Muscle of leg (tissue), 11 donors: Measurements from ENCODE around the gene CUEDC1. TPM values are rescaled to one million over a fixed set of nuclear protein-coding genes. Genes with fewer than 3 reads are reported as not detected.

Experiments
- DNase-seq: peaks from one replicate; pipeline ENCODE4 v3.0.0; 2013
- H3K27ac ChIP-seq: one replicate; pipeline ENCODE4 v1.5.1; 2013; ENCODE audit warnings: mild to moderate bottlenecking, low read length, control low read depth
- H3K27me3 ChIP-seq: one replicate; pipeline ENCODE4 v1.6.1; 2013; ENCODE audit warnings: low read length; ENCODE audit not compliant: control insufficient read depth, insufficient read depth
- H3K36me3 ChIP-seq: one replicate; pipeline ENCODE4 v1.6.1; 2013; ENCODE audit warnings: low read length; ENCODE audit not compliant: control insufficient read depth, insufficient read depth
- H3K4me1 ChIP-seq: one replicate; pipeline ENCODE4 v1.6.1; 2013; ENCODE audit warnings: low read length; ENCODE audit not compliant: control insufficient read depth, insufficient read depth
- H3K4me3 ChIP-seq: one replicate; pipeline ENCODE4 v1.5.1; 2013; ENCODE audit warnings: low read length, control low read depth
- H3K9me3 ChIP-seq: replicated peaks from 2 replicates; pipeline ENCODE4 v1.6.1; 2013; ENCODE audit warnings: low read depth, low read length; ENCODE audit not compliant: control insufficient read depth
- WGBS: methylation state at CpG from one replicate; pipeline ENCODE4 v1.1.5; 2013; ENCODE audit warnings: missing lambda C conversion rate; ENCODE audit not compliant: insufficient coverage; 5-methylcytosine and 5-hydroxymethylcytosine counted together
- polyA plus RNA-seq, 8 donors: library from polyadenylated mRNA; unstranded; fragments of 120-200 nt; gene quantifications; one replicate each; pipeline versions ENCODE4 v1.2.1 to v1.2.3, GENCODE V29; 2013; ENCODE audit warnings: inconsistent platforms in 1 of 8, low replicate concordance in 1 of 8; ENCODE audit not compliant: insufficient read length in 8 of 8, insufficient read depth in 1 of 8
- total RNA-seq: library from RNA; stranded (reverse); fragments of 120-200 nt; gene quantifications from one replicate; pipeline ENCODE4 v1.2.4, GENCODE V29; 2013

CUEDC1 gene
- total and polyA plus RNA-seq, 9 donors: 13.2 to 59.3 (median 51.8) TPM

DNA sequence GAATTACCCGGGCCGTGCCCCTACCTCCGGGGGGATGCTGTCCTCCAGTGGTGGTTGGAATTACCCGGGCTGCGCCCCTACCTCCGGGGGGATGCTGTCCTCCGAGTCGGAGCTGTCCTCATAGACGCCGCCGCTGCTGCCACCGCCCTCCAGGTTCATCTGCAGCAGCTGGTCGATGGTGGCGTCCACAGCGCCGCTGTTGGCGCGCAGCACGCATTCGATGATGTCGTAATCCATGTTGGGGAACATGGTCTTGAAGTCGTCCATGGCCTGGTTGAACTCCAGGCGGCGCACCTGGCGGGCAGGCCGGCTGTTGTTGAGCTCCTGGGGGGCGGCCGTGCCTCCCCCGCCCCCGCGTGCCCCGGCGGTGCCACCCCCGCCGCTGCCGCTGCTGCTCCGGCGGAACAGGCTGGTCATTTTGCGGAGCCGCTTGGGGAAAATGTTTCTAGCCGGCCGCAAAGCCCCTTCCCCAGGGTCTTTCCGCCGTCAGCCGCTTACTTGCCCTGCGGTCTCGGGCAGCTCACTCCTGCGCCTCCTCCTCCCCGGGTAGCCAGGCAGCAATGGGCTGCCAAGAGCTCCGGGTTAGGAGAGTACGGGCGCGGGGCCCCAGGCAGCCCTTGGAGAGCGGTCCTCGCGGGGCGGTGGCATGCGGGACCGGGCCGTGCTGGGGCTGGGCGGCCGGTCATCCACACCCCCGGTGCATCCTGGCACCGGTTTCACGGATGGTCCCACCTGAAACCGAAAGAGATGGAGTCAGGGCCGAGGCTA is 69.9 kb downstream of the CUEDC1 start:
- DNase-seq: no peak
- no peaks in the 10 kb centered on the region for H3K9me3 ChIP-seq
- no peak overlapping the region for H3K27ac ChIP-seq
- no peak overlapping the region for H3K4me3 ChIP-seq
- peaks cover 58% of the 10 kb centered on the region for H3K4me1 ChIP-seq
- H3K36me3 ChIP-seq: peaks cover 24% of the 10 kb centered on the region
- no peaks in the 10 kb centered on the region for H3K27me3 ChIP-seq
- WGBS: 84% methylated on average over 67 of the region's 67 CpGs

GRCh38 chr17:57881783-57882351 is 73.3 kb downstream of the CUEDC1 start:
- Histone ChIP-seq H3K4me1 (peaks cover 55% of the 10 kb centered on the region), H3K27ac (peak overlapping the region; percentile 89), H3K9me3 (no peaks in the 10 kb centered on the region), H3K36me3 (peaks cover 50% of the 10 kb centered on the region), H3K4me3 (no peak overlapping the region), H3K27me3 (no peaks in the 10 kb centered on the region)
- 9% methylated on average over 7 of the region's 9 CpGs for WGBS
- peak; percentile 92 for DNase-seq

DNA sequence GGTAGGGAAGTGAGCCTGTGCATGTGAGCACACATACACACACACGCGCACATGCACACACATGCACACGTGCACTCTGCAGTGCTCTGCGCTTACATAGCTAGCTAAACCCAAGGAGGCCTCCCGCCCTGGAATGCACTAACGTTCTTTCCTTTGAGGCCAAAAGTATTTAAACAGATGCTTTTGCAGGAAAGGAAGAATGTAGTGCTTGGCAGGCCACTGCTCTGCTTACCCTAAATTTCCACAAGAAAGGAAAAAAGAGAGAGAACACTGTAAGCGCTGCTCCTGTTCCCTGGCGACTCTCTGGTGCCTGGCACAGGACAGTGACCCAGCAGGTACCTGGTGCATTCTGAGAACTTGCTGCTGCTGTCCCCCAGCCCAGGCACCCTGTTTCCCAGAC is 74.1 kb downstream of the CUEDC1 start:
- Histone ChIP-seq H3K27me3 (no peaks in the 10 kb centered on the region), H3K36me3 (peaks cover 56% of the 10 kb centered on the region), H3K9me3 (no peaks in the 10 kb centered on the region), H3K27ac (peak overlapping the region; percentile 89), H3K4me1 (peaks cover 62% of the 10 kb centered on the region), H3K4me3 (no peak overlapping the region)
- 0% methylated on average over 1 of the region's 8 CpGs for WGBS
- DNase-seq: peak; percentile 98

GRCh38 chr17:57880086-57880456 is 75.1 kb downstream of the CUEDC1 start:
- Histone ChIP-seq H3K36me3 (peaks cover 54% of the 10 kb centered on the region), H3K27ac (peak overlapping the region; percentile 89), H3K9me3 (no peaks in the 10 kb centered on the region), H3K4me3 (no peak overlapping the region), H3K27me3 (no peaks in the 10 kb centered on the region), H3K4me1 (peaks cover 73% of the 10 kb centered on the region)
- WGBS: 72% methylated on average over 5 of the region's 8 CpGs
- DNase-seq: no peak

DNA sequence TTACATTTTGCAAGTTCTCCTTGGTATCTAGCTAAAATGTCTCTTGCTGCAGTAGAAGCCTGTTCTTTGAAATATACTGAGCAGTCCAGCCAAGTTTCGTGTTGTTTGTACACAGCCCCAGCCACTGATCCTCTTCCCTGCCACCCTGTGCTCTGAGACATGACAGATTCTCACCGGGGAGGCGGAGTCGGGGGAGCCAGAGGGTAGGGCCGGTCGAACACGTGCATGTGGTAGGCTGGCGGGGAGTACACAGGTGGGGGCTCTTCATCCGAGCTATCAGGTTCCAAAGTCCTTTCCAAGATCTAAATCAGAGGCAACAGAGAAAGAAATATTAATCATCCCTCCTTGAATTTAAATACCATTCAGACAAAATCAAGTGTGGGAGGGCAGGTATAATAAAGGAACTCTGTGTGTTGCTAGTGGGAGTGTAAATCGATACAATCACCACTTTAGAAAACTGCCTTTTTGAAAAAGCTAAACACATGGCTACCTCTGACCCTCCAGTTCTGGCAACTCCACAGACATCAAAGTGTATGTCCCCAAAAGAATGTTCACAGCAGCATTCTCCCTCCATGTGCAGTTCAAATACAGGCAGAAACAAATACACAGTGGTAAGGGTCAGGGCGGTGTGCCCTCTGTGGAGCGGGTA is 75.7 kb downstream of the CUEDC1 start:
- Histone ChIP-seq H3K9me3 (no peaks in the 10 kb centered on the region), H3K4me1 (peaks cover 77% of the 10 kb centered on the region), H3K27me3 (no peaks in the 10 kb centered on the region), H3K27ac (peak overlapping the region; percentile 89), H3K36me3 (peaks cover 49% of the 10 kb centered on the region), H3K4me3 (no peak overlapping the region)
- 60% methylated on average over 1 of the region's 12 CpGs for WGBS
- no peak for DNase-seq

- H3K4me3 ChIP-seq: no peak overlapping the region
- no peaks in the 10 kb centered on the region for H3K9me3 ChIP-seq
- DNase-seq: no peak
- H3K27me3 ChIP-seq: no peaks in the 10 kb centered on the region
- H3K36me3 ChIP-seq: peaks cover 48% of the 10 kb centered on the region
- no peak overlapping the region for H3K27ac ChIP-seq
- peaks cover 90% of the 10 kb centered on the region for H3K4me1 ChIP-seq
- 66% methylated on average over 5 of the region's 9 CpGs for WGBS
Measured at GRCh38 chr17:57877803-57878377, 77.3 kb downstream of the CUEDC1 start.

DNA sequence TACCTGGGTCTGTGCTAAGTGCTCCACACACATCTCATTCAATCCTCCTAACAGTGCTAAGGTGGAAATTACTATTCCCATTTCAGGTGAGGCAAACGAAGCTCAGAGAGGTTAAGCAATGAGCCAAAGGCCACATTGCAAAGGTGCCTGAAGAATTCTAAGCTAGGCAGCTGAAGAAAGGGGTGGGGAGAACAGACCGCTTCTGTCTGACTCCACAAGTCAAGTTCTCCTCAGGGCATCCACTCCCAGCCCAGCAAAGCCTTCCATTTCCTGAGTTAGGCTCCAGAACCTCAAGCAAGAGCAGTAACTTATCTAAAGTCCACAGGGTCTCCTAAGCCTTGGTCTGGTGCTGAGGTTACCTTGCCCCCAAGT is 78.4 kb downstream of the CUEDC1 start:
- no peak overlapping the region for H3K4me3 ChIP-seq
- peaks cover 54% of the 10 kb centered on the region for H3K36me3 ChIP-seq
- H3K27me3 ChIP-seq: no peaks in the 10 kb centered on the region
- no peaks in the 10 kb centered on the region for H3K9me3 ChIP-seq
- H3K4me1 ChIP-seq: peaks cover 92% of the 10 kb centered on the region
- H3K27ac ChIP-seq: peak overlapping the region; percentile 99
- WGBS: 67% methylated on average over 1 of the region's 2 CpGs
- DNase-seq: no peak

GRCh38 chr17:57876023-57876865 is 79.0 kb downstream of the CUEDC1 start:
- H3K27me3 ChIP-seq: no peaks in the 10 kb centered on the region
- no peak overlapping the region for H3K4me3 ChIP-seq
- WGBS: 45% methylated on average over 10 of the region's 15 CpGs
- peaks cover 87% of the 10 kb centered on the region for H3K4me1 ChIP-seq
- no peak for DNase-seq
- H3K9me3 ChIP-seq: no peaks in the 10 kb centered on the region
- H3K36me3 ChIP-seq: peaks cover 59% of the 10 kb centered on the region
- peak overlapping the region; percentile 99 for H3K27ac ChIP-seq

DNA sequence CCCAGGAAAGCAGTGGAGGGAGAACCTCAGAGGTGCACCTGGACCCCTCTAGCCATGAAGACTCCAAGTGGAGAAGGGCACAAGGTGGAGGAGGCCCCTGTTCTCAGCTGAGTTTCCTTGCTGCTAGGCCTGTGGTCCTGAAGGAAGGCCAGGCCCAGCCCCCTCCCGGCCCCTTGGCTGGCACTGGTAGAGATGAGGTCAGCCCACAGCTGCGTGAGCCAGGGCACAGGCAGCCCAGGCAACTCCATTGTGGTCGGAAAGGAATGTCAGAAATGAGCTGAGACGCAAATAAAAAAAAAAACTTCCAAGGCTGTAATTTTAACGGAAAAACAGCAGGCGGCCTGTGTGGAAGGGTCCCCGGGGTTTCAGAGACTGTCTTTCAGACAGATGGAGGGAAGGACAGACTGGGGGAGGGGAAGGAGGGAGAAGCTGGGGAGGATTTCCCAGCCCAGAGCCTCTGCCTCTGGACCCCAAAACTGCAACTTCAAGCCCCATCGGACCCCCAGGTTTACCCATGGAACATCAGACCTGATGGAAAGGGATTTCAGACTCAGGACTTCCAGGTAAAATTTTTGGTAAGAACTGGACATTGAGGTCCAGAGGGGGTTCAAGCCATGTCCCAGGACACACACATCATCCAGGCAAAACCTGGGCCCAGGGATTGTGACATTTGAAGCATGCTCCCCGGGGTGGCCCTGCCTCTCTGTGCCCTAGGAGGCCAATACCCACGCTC is 79.8 kb downstream of the CUEDC1 start:
- WGBS: 14% methylated on average over 10 of the region's 10 CpGs
- no peaks in the 10 kb centered on the region for H3K9me3 ChIP-seq
- peaks cover 66% of the 10 kb centered on the region for H3K36me3 ChIP-seq
- H3K4me3 ChIP-seq: peak overlapping the region; percentile 18
- H3K4me1 ChIP-seq: peaks cover 85% of the 10 kb centered on the region
- peak; percentile 96 for DNase-seq
- H3K27ac ChIP-seq: peak overlapping the region; percentile 99
- no peaks in the 10 kb centered on the region for H3K27me3 ChIP-seq
